Neural progenitor cell (in vitro differentiated cells): Measurements from ENCODE around the gene ITPR3. TPM values are rescaled to one million over a fixed set of nuclear protein-coding genes. Genes with fewer than 3 reads are reported as not detected.

ENCODE experiments used
- DNase-seq: peaks from one replicate; pipeline ENCODE4 v3.0.0-alpha.2; 2016; ENCODE audit warnings: low spot score
- H2AFZ ChIP-seq: fragments of 200-600 bp; sonication (generic); replicated peaks from 2 replicates; pipeline ENCODE4 v1.6.1; 2016; ENCODE audit warnings: antibody characterized with exemption
- H3F3A ChIP-seq: fragments of 200-600 bp; sonication (generic); 2 replicates; pipeline ENCODE4 v1.6.1; 2016; ENCODE audit warnings: antibody characterized with exemption, low read depth
- H3K27ac ChIP-seq: fragments of 200-600 bp; sonication (generic); 2 replicates; pipeline ENCODE4 v1.5.1; 2016; ENCODE audit warnings: mild to moderate bottlenecking
- H3K27me3 ChIP-seq: fragments of 200-600 bp; sonication (generic); 2 replicates; pipeline ENCODE4 v1.6.1; 2016; ENCODE audit warnings: mild to moderate bottlenecking, moderate library complexity
- H3K36me3 ChIP-seq: fragments of 200-600 bp; sonication (generic); 2 replicates; pipeline ENCODE4 v1.5.1; 2016
- H3K4me1 ChIP-seq: fragments of 200-600 bp; sonication (generic); 2 replicates; pipeline ENCODE4 v1.6.1; 2016; ENCODE audit warnings: mixed run types
- H3K4me2 ChIP-seq: fragments of 200-600 bp; sonication (generic); 2 replicates; pipeline ENCODE4 v1.6.1; 2016
- H3K4me3 ChIP-seq: fragments of 200-600 bp; sonication (generic); 2 replicates; pipeline ENCODE4 v1.5.1; 2016
- H3K79me2 ChIP-seq: fragments of 200-600 bp; sonication (generic); 2 replicates; pipeline ENCODE4 v1.6.1; 2016; ENCODE audit warnings: low read depth
- H3K9ac ChIP-seq: fragments of 200-600 bp; sonication (generic); 2 replicates; pipeline ENCODE4 v1.6.1; 2016
- H3K9me3 ChIP-seq: fragments of 200-600 bp; sonication (generic); 2 replicates; pipeline ENCODE4 v1.5.1; 2016; ENCODE audit warnings: low read depth
- H4K20me1 ChIP-seq: fragments of 200-600 bp; sonication (generic); 2 replicates; pipeline ENCODE4 v1.6.1; 2016; ENCODE audit warnings: low read depth
- H3K27ac Mint-ChIP-seq: 3 replicates; pipeline ENCODE4 v1.8.0; 2021; ENCODE audit warnings: mixed read lengths
- H3K27me3 Mint-ChIP-seq: 2 replicates; pipeline ENCODE4 v1.8.0; 2022; ENCODE audit warnings: low read depth, mild to moderate bottlenecking, inconsistent platforms, moderate library complexity, mixed read lengths; ENCODE audit not compliant: insufficient read depth
- H3K36me3 Mint-ChIP-seq: 3 replicates; pipeline ENCODE4 v1.8.0; 2021; ENCODE audit warnings: mixed read lengths
- H3K4me1 Mint-ChIP-seq: 3 replicates; pipeline ENCODE4 v1.8.0; 2021; ENCODE audit warnings: mixed read lengths
- H3K4me3 Mint-ChIP-seq: 3 replicates; pipeline ENCODE4 v1.8.0; 2021; ENCODE audit warnings: mild to moderate bottlenecking, moderate library complexity, mixed read lengths
- H3K9me3 Mint-ChIP-seq: 3 replicates; pipeline ENCODE4 v1.8.0; 2020; ENCODE audit warnings: mixed read lengths
- EZH2 ChIP-seq: fragments of 200-600 bp; sonication (generic); IDR thresholded peaks from 2 replicates; pipeline ENCODE4 v1.6.1; 2017; ENCODE audit warnings: antibody characterized with exemption, mild to moderate bottlenecking, moderate library complexity
- EZH2phosphoT487 ChIP-seq: fragments of 200-600 bp; sonication (generic); IDR thresholded peaks from 2 replicates; pipeline ENCODE4 v1.6.1; 2017; ENCODE audit warnings: antibody characterized with exemption
- total RNA-seq: library from RNA; depleted of rRNA; stranded (reverse); fragments of >200 nt; gene quantifications from 2 replicates; pipeline ENCODE4 v1.2.3, GENCODE V29; 2015; ENCODE audit warnings: low replicate concordance
- TF ChIP-seq, protein P1 (sequence below): fragments of 200-600 bp; sonication (generic); IDR thresholded peaks from 2 replicates; pipeline ENCODE4 v1.5.1; 2017; ENCODE audit warnings: antibody characterized with exemption, mild to moderate bottlenecking

The ITPR3 gene
- total RNA-seq, 1 donor from 2014 or later: 1.5 TPM

GRCh38 chr6:33578588-33579011 is 42.5 kb upstream of the ITPR3 start:
- Histone ChIP-seq H4K20me1 (no peaks in the 10 kb centered on the region), H3K36me3 (no peaks in the 10 kb centered on the region), H3K9ac (peak overlapping the region; percentile 8), H3K27ac (no peak overlapping the region), H3K4me3 (no peak overlapping the region), H3F3A (peaks cover 17% of the 10 kb centered on the region), H3K27me3 (no peaks in the 10 kb centered on the region), H3K4me1 (no peaks in the 10 kb centered on the region), H3K79me2 (peaks cover 21% of the 10 kb centered on the region), H3K4me2 (peak overlapping the region; percentile 97), H2AFZ (no peak overlapping the region), H3K9me3 (no peaks in the 10 kb centered on the region)
- no peaks in the 10 kb centered on the region for H3K27me3 Mint-ChIP-seq
- peaks cover 17% of the 10 kb centered on the region for H3K4me1 Mint-ChIP-seq
- H3K4me3 Mint-ChIP-seq: peak overlapping the region; percentile 88
- H3K27ac Mint-ChIP-seq: no peak overlapping the region
- DNase-seq: no peak
- H3K9me3 Mint-ChIP-seq: no peaks in the 10 kb centered on the region
- peaks cover 7% of the 10 kb centered on the region for H3K36me3 Mint-ChIP-seq
- TF ChIP-seq, protein P1, sequence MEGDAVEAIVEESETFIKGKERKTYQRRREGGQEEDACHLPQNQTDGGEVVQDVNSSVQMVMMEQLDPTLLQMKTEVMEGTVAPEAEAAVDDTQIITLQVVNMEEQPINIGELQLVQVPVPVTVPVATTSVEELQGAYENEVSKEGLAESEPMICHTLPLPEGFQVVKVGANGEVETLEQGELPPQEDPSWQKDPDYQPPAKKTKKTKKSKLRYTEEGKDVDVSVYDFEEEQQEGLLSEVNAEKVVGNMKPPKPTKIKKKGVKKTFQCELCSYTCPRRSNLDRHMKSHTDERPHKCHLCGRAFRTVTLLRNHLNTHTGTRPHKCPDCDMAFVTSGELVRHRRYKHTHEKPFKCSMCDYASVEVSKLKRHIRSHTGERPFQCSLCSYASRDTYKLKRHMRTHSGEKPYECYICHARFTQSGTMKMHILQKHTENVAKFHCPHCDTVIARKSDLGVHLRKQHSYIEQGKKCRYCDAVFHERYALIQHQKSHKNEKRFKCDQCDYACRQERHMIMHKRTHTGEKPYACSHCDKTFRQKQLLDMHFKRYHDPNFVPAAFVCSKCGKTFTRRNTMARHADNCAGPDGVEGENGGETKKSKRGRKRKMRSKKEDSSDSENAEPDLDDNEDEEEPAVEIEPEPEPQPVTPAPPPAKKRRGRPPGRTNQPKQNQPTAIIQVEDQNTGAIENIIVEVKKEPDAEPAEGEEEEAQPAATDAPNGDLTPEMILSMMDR: no peak
- no peak for TF ChIP-seq EZH2phosphoT487
- no peak for TF ChIP-seq EZH2

DNA sequence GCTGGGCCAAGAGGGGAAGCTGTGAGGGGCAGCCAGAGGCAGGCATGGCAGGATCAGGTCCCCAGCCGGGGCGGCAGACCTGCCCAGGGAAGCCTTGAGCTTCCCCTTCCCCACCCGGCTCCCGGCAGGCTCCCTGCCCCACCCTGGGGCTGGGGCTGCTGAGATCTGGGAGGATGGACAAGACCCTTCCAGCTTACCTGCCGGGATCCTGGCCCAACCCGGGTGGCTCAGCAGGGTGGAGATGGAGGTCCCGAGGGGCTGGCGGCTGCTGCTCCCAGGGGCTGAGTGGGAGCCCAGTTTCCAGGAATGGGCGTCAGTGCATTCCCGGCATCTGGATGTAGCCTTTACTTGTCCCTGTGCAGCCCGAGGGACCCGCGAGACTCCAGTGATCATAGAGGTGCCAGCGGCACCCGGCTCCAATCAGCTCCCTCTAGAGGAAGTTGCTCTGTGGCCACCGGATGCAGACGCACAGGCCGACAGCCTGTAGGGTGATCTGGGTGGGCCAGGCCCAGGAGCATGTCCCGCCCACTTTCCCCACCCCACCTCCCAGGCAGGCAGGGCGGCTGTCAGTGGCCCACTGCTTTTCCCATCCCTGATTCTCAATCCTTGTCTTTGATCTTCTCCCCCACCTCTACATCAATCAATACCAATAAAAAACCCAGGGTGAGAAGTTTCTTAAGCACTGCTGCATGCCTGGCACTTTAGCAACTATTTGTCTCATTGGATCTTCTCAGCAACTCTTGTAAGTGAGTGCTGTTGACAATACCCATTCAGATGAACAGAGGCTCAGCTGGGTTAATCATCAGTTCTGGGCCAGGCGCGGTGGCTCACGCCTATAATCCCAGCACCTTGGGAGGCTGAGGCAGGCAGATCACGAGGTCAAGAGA is 41.1 kb upstream of the ITPR3 start, which contains the start of gene BAK1:
Gene BAK1, minus strand, starts transcription at position 449 of the 887 bp plus-strand sequence. CDS start 2,672 bp downstream, outside the sequence.
- Histone ChIP-seq H3K9me3 (no peaks in the 10 kb centered on the region), H3K4me2 (peak within 1 kb of the TSS; percentile 97), H3K9ac (peak within 1 kb of the TSS; percentile 85), H3K4me1 (no peaks in the 10 kb centered on the region), H3K36me3 (no peaks in the 10 kb centered on the region), H3K27ac (no peak within 1 kb of the TSS), H3F3A (peaks cover 17% of the 10 kb centered on the region), H3K79me2 (peaks cover 21% of the 10 kb centered on the region), H2AFZ (peak within 1 kb of the TSS; percentile 73), H3K4me3 (peak within 1 kb of the TSS; percentile 89), H4K20me1 (no peaks in the 10 kb centered on the region), H3K27me3 (no peaks in the 10 kb centered on the region)
- H3K27ac Mint-ChIP-seq: peak within 1 kb of the TSS; percentile 34
- peaks cover 6% of the 10 kb centered on the region for H3K36me3 Mint-ChIP-seq
- DNase-seq: peak; percentile 95
- peak within 1 kb of the TSS; percentile 88 for H3K4me3 Mint-ChIP-seq
- no peaks in the 10 kb centered on the region for H3K9me3 Mint-ChIP-seq
- H3K27me3 Mint-ChIP-seq: peaks cover 4% of the 10 kb centered on the region
- TF ChIP-seq EZH2phosphoT487: no peak
- TF ChIP-seq, protein P1: peak; percentile 56
- H3K4me1 Mint-ChIP-seq: peaks cover 17% of the 10 kb centered on the region

GRCh38 chr6:33581186-33581585 is 39.9 kb upstream of the ITPR3 start:
- Histone ChIP-seq H3K4me1 (no peaks in the 10 kb centered on the region), H3K4me2 (no peak overlapping the region), H3K36me3 (no peaks in the 10 kb centered on the region), H3K79me2 (peaks cover 21% of the 10 kb centered on the region), H3K4me3 (no peak overlapping the region), H3K27ac (no peak overlapping the region), H3F3A (peaks cover 17% of the 10 kb centered on the region), H2AFZ (no peak overlapping the region), H4K20me1 (no peaks in the 10 kb centered on the region), H3K9ac (no peak overlapping the region), H3K9me3 (no peaks in the 10 kb centered on the region), H3K27me3 (no peaks in the 10 kb centered on the region)
- H3K9me3 Mint-ChIP-seq: no peaks in the 10 kb centered on the region
- no peak overlapping the region for H3K4me3 Mint-ChIP-seq
- TF ChIP-seq, protein P1: no peak
- TF ChIP-seq EZH2: no peak
- TF ChIP-seq EZH2phosphoT487: no peak
- DNase-seq: no peak
- H3K4me1 Mint-ChIP-seq: peaks cover 17% of the 10 kb centered on the region
- H3K27me3 Mint-ChIP-seq: peaks cover 5% of the 10 kb centered on the region
- no peak overlapping the region for H3K27ac Mint-ChIP-seq
- peaks cover 3% of the 10 kb centered on the region for H3K36me3 Mint-ChIP-seq
